ENCODE results near the gene EBLN1. TPM values are rescaled to one million over a fixed set of nuclear protein-coding genes. Genes with fewer than 3 reads are reported as not detected.

The EBLN1 gene
- total and polyA plus RNA-seq, 2 of the 8 experiments (the other 6 are each of a cell fraction or from before 2014, with no cell fraction given) = not detected

DNA sequence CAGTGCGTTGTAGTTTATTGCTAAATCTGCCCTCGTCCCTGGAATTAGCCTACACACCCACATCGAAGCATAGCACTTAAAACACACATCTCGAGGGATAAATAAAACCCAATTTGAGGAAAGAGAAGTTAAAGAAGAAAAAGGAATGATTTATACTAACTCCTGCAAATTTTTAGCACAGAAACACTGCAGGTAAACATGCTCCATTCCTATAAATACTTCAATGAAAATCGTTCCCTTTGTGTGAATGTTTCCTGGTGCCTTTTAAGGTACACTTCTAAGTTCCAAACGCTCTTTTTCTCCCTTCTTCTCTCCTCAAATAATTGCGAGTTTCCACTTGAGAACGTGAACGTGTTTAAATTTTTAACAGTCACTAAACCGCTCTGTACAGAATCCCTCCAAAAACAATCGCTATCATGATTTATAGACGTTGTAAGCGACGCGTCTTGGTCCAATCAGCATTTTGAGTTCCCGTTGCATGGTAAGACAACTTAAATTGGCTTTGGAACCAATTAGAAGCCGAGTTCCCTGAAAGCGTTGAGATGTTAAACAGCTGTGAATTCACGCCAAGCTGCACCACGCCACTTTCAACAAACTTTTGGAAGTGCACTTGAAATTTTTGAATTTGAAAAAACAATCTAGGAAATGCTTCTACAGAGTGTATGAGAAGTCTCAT is 12.5 kb upstream of the EBLN1 start:
- Histone ChIP-seq H3K14ac (ENCODE audit: insufficient read length) (no peak overlapping the region), H3K36me3 (ENCODE audit: control insufficient read depth in 2 of 4, insufficient read depth in 4 of 4, low read length in 3 of 4) (no peaks in the 10 kb centered on the region), H4K20me1 (replicated peaks in 1 of 2; ENCODE audit: control insufficient read depth in 1 of 2, insufficient read depth in 2 of 2, low read length in 2 of 2) (no peaks in the 10 kb centered on the region), H4K8ac (ENCODE audit: extremely low read depth, insufficient read depth, low read length) (no peak overlapping the region), H2BK5ac (ENCODE audit: low read depth, low read length) (no peak overlapping the region), H2BK15ac (ENCODE audit: low read length) (no peak overlapping the region), H3K4me1 (replicated peaks in 1 of 4; ENCODE audit: control insufficient read depth in 3 of 4, insufficient read depth in 4 of 4, low read length in 3 of 4) (no peaks in the 10 kb centered on the region), H3K9me3 (ENCODE audit: insufficient read depth in 2 of 2, low read depth in 1 of 2, low read length in 1 of 2) (no peaks in the 10 kb centered on the region), H2BK12ac (ENCODE audit: low read depth, low read length) (no peak overlapping the region), H3K18ac (ENCODE audit: extremely low read depth, low read length) (no peak overlapping the region), H3K4ac (replicated peaks; ENCODE audit: insufficient read length, low read depth, low read length) (no peak overlapping the region), H3K23ac (ENCODE audit: insufficient read length) (no peak overlapping the region), H2BK120ac (replicated peaks; ENCODE audit: low read depth, low read length) (no peak overlapping the region), H3K79me2 (ENCODE audit: control insufficient read depth in 1 of 2, insufficient read depth in 2 of 2, low read length in 2 of 2) (no peaks in the 10 kb centered on the region), H2BK20ac (ENCODE audit: low read length) (no peak overlapping the region), H3K56ac (replicated peaks; ENCODE audit: insufficient read length, low read depth, low read length) (no peak overlapping the region), H4K91ac (replicated peaks; ENCODE audit: insufficient read length, low read length) (no peak overlapping the region), H3K27ac (ENCODE audit: low read depth, low read length) (no peak overlapping the region), H2AFZ (ENCODE audit: low read length) (peak overlapping the region; percentile 99), H2AK5ac (ENCODE audit: low read depth, low read length) (no peak overlapping the region), H3K23me2 (ENCODE audit: low read depth, low read length) (no peaks in the 10 kb centered on the region; the same call in 1 of the 2 replicates), H3K4me2 (ENCODE audit: insufficient read depth in 1 of 2, low read depth in 2 of 2, low read length in 2 of 2) (peak overlapping the region; percentile 66 to 68), H3K27me3 (replicated peaks in 1 of 4; ENCODE audit: control insufficient read depth in 3 of 4, extremely low read depth in 1 of 4, insufficient read depth in 3 of 4, low read length in 3 of 4) (peaks cover 0 to 2% (median 0%) of the 10 kb centered on the region in 4 experiments; a peak in 1 of 7 replicates), H3K4me3 (ENCODE audit: extremely low read depth in 1 of 4, insufficient read depth in 2 of 4, low read depth in 3 of 4, low read length in 4 of 4) (peak overlapping the region; percentile 84 to 95 (median 88)), H3K9ac (replicated peaks in 1 of 4; ENCODE audit: extremely low read depth in 1 of 4, low read depth in 3 of 4, low read length in 3 of 4) (peak overlapping the region in 3 of 4 experiments; percentile 14 to 46 (median 33); a peak in 3 of 7 replicates), H4K5ac (ENCODE audit: insufficient read length, low read depth, low read length) (no peak overlapping the region), H3K79me1 (ENCODE audit: low read depth, low read length) (no peaks in the 10 kb centered on the region)
- 3% methylated on average over 20 of the region's 20 CpGs; no CpG with 5 or more reads in 1 of the 2 experiments for WGBS, 2 experiments (ENCODE audit: extremely low coverage in 1 of 2, insufficient coverage in 1 of 2, insufficient read length in 1 of 2, insufficient replicate concordance in 2 of 2, low coverage in 1 of 2, low lambda C conversion rate in 2 of 2, missing lambda C conversion rate in 1 of 2)
- FAIRE-seq (peak; percentile 52), DNase-seq (ENCODE audit: low read depth in 1 of 2, low spot score in 2 of 2) (no peak)
- CTCF ChIA-PET (ENCODE audit: partially characterized antibody) = interaction anchor here (1.1 to 3.3 kb wide), 3 partner anchors 14 to 228 kb away, joined by 3 to 20 read pairs (median 4); no protein-coding TSS in a partner anchor
- TF ChIP-seq RBBP5 (IDR thresholded peaks at IDR 0.05; ENCODE audit: borderline replicate concordance, low read depth, low read length) = 0 out of 2 replicates have a peak, but pooled peaks have one; percentile 0
- TF ChIP-seq SAP30 (IDR thresholded peaks at IDR 0.05; ENCODE audit: insufficient read depth, insufficient replicate concordance, low read length) = peak; percentile 29
- TF ChIP-seq CBX8 (IDR thresholded peaks at IDR 0.05; ENCODE audit: borderline replicate concordance, low read depth, low read length) = no peak
- POLR2A ChIA-PET (ENCODE audit: partially characterized antibody) = interaction anchor here (0.5 to 1.2 kb wide), 4 partner anchors 10 to 508 kb away, joined by 3 to 4 read pairs (median 4); partner anchors contain the start of gene DNAJC1

All from H1 (cell line).